CD4-positive, alpha-beta T cell treated with Interleukin-17A for 4 hours (primary cell): ENCODE results near the gene GRIK3.

Experiments
- DNase-seq: peaks from one replicate; pipeline ENCODE4 v3.0.0-alpha.2; 2020; ENCODE audit warnings: mixed read lengths

The GRIK3 gene

GRCh38 chr1:36975642-36976041, 58.7 kb downstream of the GRIK3 start:
- no peak for DNase-seq

GRCh38 chr1:36973056-36973455, 61.3 kb downstream of the GRIK3 start:
- DNase-seq = no peak

GRCh38 chr1:36971852-36972618, 62.3 kb downstream of the GRIK3 start:
- DNase-seq = no peak

- DNase-seq = no peak
Observed at GRCh38 chr1:36968730-36969129, 65.6 kb downstream of the GRIK3 start.

GRCh38 chr1:36966242-36966641, 68.1 kb downstream of the GRIK3 start:
- no peak for DNase-seq

GRCh38 chr1:36965275-36966159, 68.8 kb downstream of the GRIK3 start:
- DNase-seq = no peak

GRCh38 chr1:36964830-36965229, 69.5 kb downstream of the GRIK3 start:
- DNase-seq = no peak

GRCh38 chr1:36963006-36963405, 71.3 kb downstream of the GRIK3 start:
- DNase-seq = no peak

GRCh38 chr1:36961062-36961615, 73.2 kb downstream of the GRIK3 start:
- no peak for DNase-seq

- no peak for DNase-seq
Observed at GRCh38 chr1:36956570-36956969, 77.7 kb downstream of the GRIK3 start.

GRCh38 chr1:36955016-36955415, 79.3 kb downstream of the GRIK3 start:
- DNase-seq = no peak

- no peak for DNase-seq
Observed at GRCh38 chr1:36953061-36953460, 81.3 kb downstream of the GRIK3 start.

GRCh38 chr1:36951761-36952160, 82.6 kb downstream of the GRIK3 start:
- DNase-seq = no peak

- no peak for DNase-seq
Observed at GRCh38 chr1:36951292-36951750, 83.0 kb downstream of the GRIK3 start.

GRCh38 chr1:36950604-36951291, 83.6 kb downstream of the GRIK3 start:
- DNase-seq = no peak

- no peak for DNase-seq
Observed at GRCh38 chr1:36948606-36949005, 85.7 kb downstream of the GRIK3 start.

GRCh38 chr1:36948147-36948546, 86.2 kb downstream of the GRIK3 start:
- no peak for DNase-seq

GRCh38 chr1:36947384-36947783, 86.9 kb downstream of the GRIK3 start:
- no peak for DNase-seq

- no peak for DNase-seq
Observed at GRCh38 chr1:36944883-36945282, 89.4 kb downstream of the GRIK3 start.

GRCh38 chr1:36942148-36942547, 92.2 kb downstream of the GRIK3 start:
- DNase-seq = no peak

- no peak for DNase-seq
Observed at GRCh38 chr1:36941316-36941978, 92.9 kb downstream of the GRIK3 start.

GRCh38 chr1:36938819-36939218, 95.5 kb downstream of the GRIK3 start:
- no peak for DNase-seq
